Gastroesophageal sphincter (tissue), 3 donors: ENCODE data around the gene VPS13D.

Source experiments
- POLR2AphosphoS5 ChIP-seq: sonication (generic); formaldehyde crosslinking; IDR thresholded peaks from one replicate; pipeline ENCODE4 v1.6.1; 2017; ENCODE audit warnings: antibody characterized with exemption
- TF ChIP-seq, protein P1 (sequence below), 4 experiments: fragments of 200-600 bp in 2 of 4; fragments of 450-650 bp in 2 of 4; sonication (generic) in 1 of 4; IDR thresholded peaks; one replicate each; pipeline ENCODE4 v1.5.1; 2017 to 2019; ENCODE audit warnings: antibody characterized with exemption in 4 of 4, mild to moderate bottlenecking in 2 of 4, moderate library complexity in 2 of 4

DNA sequence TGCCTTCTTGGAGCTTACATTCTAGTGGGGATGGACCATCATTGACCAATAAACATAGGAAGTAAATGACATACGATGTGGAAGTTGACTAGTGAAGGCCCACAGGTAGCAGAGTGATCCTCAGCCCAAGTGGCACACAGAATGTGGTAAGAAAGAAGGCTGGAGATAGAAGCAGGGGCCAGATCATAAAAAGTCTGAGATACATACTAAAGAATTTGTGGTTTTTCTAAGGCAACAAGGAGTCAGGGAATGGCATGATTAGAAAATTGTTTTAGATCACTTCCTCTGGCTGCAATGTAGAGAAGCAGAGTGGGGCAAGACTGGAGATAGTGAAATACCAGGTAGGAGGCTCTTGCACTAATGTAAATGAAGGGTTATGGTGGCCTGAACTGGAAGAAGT, 154.0 kb downstream of the VPS13D start:
- TF ChIP-seq, protein P1, sequence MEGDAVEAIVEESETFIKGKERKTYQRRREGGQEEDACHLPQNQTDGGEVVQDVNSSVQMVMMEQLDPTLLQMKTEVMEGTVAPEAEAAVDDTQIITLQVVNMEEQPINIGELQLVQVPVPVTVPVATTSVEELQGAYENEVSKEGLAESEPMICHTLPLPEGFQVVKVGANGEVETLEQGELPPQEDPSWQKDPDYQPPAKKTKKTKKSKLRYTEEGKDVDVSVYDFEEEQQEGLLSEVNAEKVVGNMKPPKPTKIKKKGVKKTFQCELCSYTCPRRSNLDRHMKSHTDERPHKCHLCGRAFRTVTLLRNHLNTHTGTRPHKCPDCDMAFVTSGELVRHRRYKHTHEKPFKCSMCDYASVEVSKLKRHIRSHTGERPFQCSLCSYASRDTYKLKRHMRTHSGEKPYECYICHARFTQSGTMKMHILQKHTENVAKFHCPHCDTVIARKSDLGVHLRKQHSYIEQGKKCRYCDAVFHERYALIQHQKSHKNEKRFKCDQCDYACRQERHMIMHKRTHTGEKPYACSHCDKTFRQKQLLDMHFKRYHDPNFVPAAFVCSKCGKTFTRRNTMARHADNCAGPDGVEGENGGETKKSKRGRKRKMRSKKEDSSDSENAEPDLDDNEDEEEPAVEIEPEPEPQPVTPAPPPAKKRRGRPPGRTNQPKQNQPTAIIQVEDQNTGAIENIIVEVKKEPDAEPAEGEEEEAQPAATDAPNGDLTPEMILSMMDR (IDR thresholded peaks at IDR 0.05), result no peak
- no peak for TF ChIP-seq POLR2AphosphoS5
